MM.1S (cell line): ENCODE results near the gene PPP5C.

Source experiments
- DNase-seq: peaks from one replicate; pipeline ENCODE4 v3.0.0-alpha.2; 2015
- H2AFZ ChIP-seq: fragments of 300-600 bp; sonication (generic); 2 replicates; pipeline ENCODE4 v1.6.0; 2016; ENCODE audit warnings: antibody characterized with exemption, low read length
- H3F3A ChIP-seq: fragments of 300-600 bp; sonication (generic); 2 replicates; pipeline ENCODE4 v1.6.1; 2016; ENCODE audit warnings: mild to moderate bottlenecking, antibody characterized with exemption, low read length, moderate library complexity, mixed read lengths; ENCODE audit not compliant: insufficient read depth
- H3K27ac ChIP-seq: fragments of 300-600 bp; sonication (generic); 2 replicates; pipeline ENCODE4 v1.5.1; 2016; ENCODE audit warnings: mild to moderate bottlenecking, low read length
- H3K27me3 ChIP-seq: fragments of 300-600 bp; sonication (generic); replicated peaks from 2 replicates; pipeline ENCODE4 v1.6.0; 2016; ENCODE audit warnings: low read length; ENCODE audit not compliant: insufficient read depth
- H3K36me3 ChIP-seq: fragments of 300-600 bp; sonication (generic); replicated peaks from 2 replicates; pipeline ENCODE4 v1.6.1; 2016; ENCODE audit warnings: mild to moderate bottlenecking, low read length, mixed read lengths; ENCODE audit not compliant: insufficient read depth
- H3K4me1 ChIP-seq: fragments of 300-600 bp; sonication (generic); 2 replicates; pipeline ENCODE4 v1.6.1; 2016; ENCODE audit warnings: low read length, mixed read lengths
- H3K4me2 ChIP-seq: fragments of 300-600 bp; sonication (generic); 2 replicates; pipeline ENCODE4 v1.6.0; 2016; ENCODE audit warnings: low read depth, low read length
- H3K4me3 ChIP-seq: fragments of 300-600 bp; sonication (generic); 2 replicates; pipeline ENCODE4 v1.5.1; 2016; ENCODE audit warnings: low read length, mixed read lengths
- H3K79me2 ChIP-seq: fragments of 300-600 bp; sonication (generic); 2 replicates; pipeline ENCODE4 v1.6.1; 2016; ENCODE audit warnings: mixed run types, low read length, mixed read lengths
- H3K9ac ChIP-seq: fragments of 300-600 bp; sonication (generic); 2 replicates; pipeline ENCODE4 v1.6.1; 2016; ENCODE audit warnings: low read length, mixed read lengths
- H3K9me2 ChIP-seq: fragments of 300-600 bp; sonication (generic); replicated peaks from 2 replicates; pipeline ENCODE4 v1.6.1; 2016; ENCODE audit warnings: mild to moderate bottlenecking, low read length, mixed read lengths; ENCODE audit not compliant: insufficient read depth
- H3K9me3 ChIP-seq: fragments of 300-600 bp; sonication (generic); replicated peaks from 2 replicates; pipeline ENCODE4 v1.6.1; 2016; ENCODE audit warnings: mild to moderate bottlenecking, low read length, mixed read lengths; ENCODE audit not compliant: insufficient read depth
- H4K20me1 ChIP-seq: fragments of 300-600 bp; sonication (generic); 2 replicates; pipeline ENCODE4 v1.6.1; 2016; ENCODE audit warnings: mild to moderate bottlenecking, low read length, moderate library complexity, mixed read lengths; ENCODE audit not compliant: insufficient read depth
- CTCF ChIP-seq: fragments of 300-600 bp; sonication (generic); IDR thresholded peaks from 2 replicates; pipeline ENCODE4 v1.5.1; 2016; ENCODE audit warnings: antibody characterized with exemption, low read length, mixed read lengths
- EZH2 ChIP-seq: fragments of 300-600 bp; sonication (generic); optimal IDR thresholded peaks from 2 replicates; pipeline ENCODE3; 2017; ENCODE audit warnings: low read depth, mild to moderate bottlenecking, antibody characterized with exemption, low read length, mixed read lengths
- EZH2phosphoT487 ChIP-seq: fragments of 300-600 bp; sonication (generic); IDR thresholded peaks from 2 replicates; pipeline ENCODE4 v1.6.1; 2018; ENCODE audit warnings: antibody characterized with exemption, low read length

Gene PPP5C

GRCh38 chr19:46378268-46378667, 31.4 kb downstream of the PPP5C start:
- Histone ChIP-seq H3K4me3 (no peak overlapping the region), H2AFZ (no peak overlapping the region), H4K20me1 (no peaks in the 10 kb centered on the region), H3K9me2 (no peaks in the 10 kb centered on the region), H3K27me3 (no peaks in the 10 kb centered on the region), H3K9ac (no peak overlapping the region), H3K4me1 (no peaks in the 10 kb centered on the region), H3K79me2 (peaks cover 19% of the 10 kb centered on the region; the same call in 1 of the 2 replicates), H3K9me3 (no peaks in the 10 kb centered on the region), H3K4me2 (no peak overlapping the region), H3K36me3 (no peaks in the 10 kb centered on the region), H3K27ac (no peak overlapping the region), H3F3A (no peaks in the 10 kb centered on the region)
- no peak for DNase-seq
- TF ChIP-seq CTCF = no peak
- TF ChIP-seq EZH2phosphoT487 = no peak
- no peak for TF ChIP-seq EZH2

DNA sequence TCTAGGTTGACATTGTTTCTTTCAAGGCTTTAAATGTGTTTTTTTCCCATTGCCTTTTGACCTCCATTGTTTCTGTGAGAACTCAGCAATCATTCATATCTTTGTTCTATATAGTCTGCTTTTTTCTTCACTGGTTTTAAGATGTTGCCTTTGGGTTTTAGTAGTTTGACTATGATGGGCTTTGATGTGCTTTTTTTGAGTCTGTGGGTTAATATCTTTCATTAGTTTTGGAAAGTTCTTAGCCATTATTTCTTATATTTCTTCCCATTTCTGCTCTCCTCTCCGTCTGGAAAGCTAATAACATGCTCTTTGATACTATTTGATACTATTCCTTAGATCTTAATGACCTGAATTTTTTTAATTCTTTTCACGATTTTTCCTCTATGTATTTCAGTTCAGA, 33.8 kb downstream of the PPP5C start:
- H4K20me1 ChIP-seq = no peaks in the 10 kb centered on the region

DNA sequence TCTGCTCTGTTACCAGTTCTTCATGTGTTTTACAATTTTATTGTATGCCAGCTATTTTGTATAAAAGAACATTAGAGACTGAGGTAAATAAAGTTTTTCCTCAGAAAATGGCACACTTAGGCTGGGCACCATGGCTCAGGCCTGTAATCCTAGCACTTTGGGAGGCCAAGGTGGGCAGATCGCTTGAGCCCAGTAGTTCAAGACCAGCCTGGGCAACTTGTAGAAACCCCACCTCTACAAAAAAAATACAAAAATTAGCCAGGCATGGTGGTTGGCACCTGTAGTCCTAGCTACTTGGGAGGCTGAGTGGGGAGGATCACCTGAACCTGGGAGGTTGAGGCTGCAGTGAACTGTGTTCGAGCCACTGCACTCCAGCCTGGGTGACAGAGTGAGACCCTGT, 34.5 kb downstream of the PPP5C start:
- H3K36me3 ChIP-seq = no peaks in the 10 kb centered on the region; the same call in 1 of the 2 replicates
- 0 out of 2 replicates have a peak, but pooled peaks cover 4% of the 10 kb centered on the region for H3K79me2 ChIP-seq
- DNase-seq = no peak
- H3K27ac ChIP-seq = no peak overlapping the region
- no peak overlapping the region for H2AFZ ChIP-seq
- no peak overlapping the region for H3K9ac ChIP-seq
- no peaks in the 10 kb centered on the region for H3K27me3 ChIP-seq
- H3F3A ChIP-seq = no peaks in the 10 kb centered on the region
- H3K9me2 ChIP-seq = no peaks in the 10 kb centered on the region
- H3K9me3 ChIP-seq = no peaks in the 10 kb centered on the region
- H3K4me1 ChIP-seq = no peaks in the 10 kb centered on the region
- no peak for TF ChIP-seq CTCF
- TF ChIP-seq EZH2 = no peak
- TF ChIP-seq EZH2phosphoT487 = no peak
- H4K20me1 ChIP-seq = no peaks in the 10 kb centered on the region
- no peak overlapping the region for H3K4me3 ChIP-seq
- no peak overlapping the region for H3K4me2 ChIP-seq

More for the DNA sequence above, 33.8 kb downstream of the PPP5C start:
- no peaks in the 10 kb centered on the region for H3K9me3 ChIP-seq
- H3K4me3 ChIP-seq = no peak overlapping the region
- peaks cover 7% of the 10 kb centered on the region; the same call in 1 of the 2 replicates for H3K79me2 ChIP-seq
- TF ChIP-seq EZH2phosphoT487 (no peak), EZH2 (no peak), CTCF (no peak)
- no peak overlapping the region for H3K4me2 ChIP-seq
- H2AFZ ChIP-seq = no peak overlapping the region
- DNase-seq = no peak
- no peak overlapping the region for H3K9ac ChIP-seq
- no peaks in the 10 kb centered on the region; the same call in 1 of the 2 replicates for H3K36me3 ChIP-seq
- H3F3A ChIP-seq = no peaks in the 10 kb centered on the region
- no peak overlapping the region for H3K27ac ChIP-seq
- H3K4me1 ChIP-seq = no peaks in the 10 kb centered on the region
- no peaks in the 10 kb centered on the region for H3K27me3 ChIP-seq
- H3K9me2 ChIP-seq = no peaks in the 10 kb centered on the region
